ENCODE results near the gene CPD. TPM values are rescaled to one million over a fixed set of nuclear protein-coding genes. Genes with fewer than 3 reads are reported as not detected.

CPD gene
- total and polyA plus RNA-seq, 2 of the 13 experiments (the other 11 are each of a cell fraction or from before 2014, with no cell fraction given) = 46.1 to 72.3 TPM

DNA sequence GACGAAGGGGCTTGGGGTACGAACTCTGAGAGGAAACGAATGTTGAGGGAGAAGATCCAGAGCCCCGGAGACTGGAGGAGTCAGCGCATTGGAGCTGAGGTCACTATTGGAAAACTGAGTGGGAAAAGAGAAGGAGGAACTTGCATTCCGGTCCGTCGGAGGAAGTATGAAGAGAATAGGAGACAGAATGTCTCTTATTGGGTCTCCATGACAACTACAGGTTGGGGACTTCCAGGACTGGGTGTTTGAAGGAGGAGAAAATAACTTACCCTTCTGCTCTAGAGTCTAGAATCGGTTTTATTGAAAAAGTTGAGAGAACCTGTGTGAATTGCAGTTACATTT lies 99.0 kb downstream of the CPD start:
- CTCF ChIA-PET (ENCODE audit: low intra/inter-chr PET ratio, low total read pairs) = interaction anchor here (1.6 to 2.2 kb wide), 2 partner anchors 138 to 237 kb away, joined by 4 to 6 read pairs; no protein-coding TSS in a partner anchor
- no TSS peak for BruUV-seq (replicated peaks)
- H3K27ac ChIP-seq (ENCODE audit: extremely low read length, insufficient read depth, low read length) = peak overlapping the region; percentile 87
- peak; percentile 28; the same call in 2 of the 3 replicates for ATAC-seq
- H4K20me1 ChIP-seq (ENCODE audit: insufficient read depth, low read length) = no peaks in the 10 kb centered on the region
- peak overlapping the region; percentile 17 for H2AFZ ChIP-seq (ENCODE audit: low read length)
- intact Hi-C loops (cut with micrococcal nuclease; ENCODE audit: unreplicated experiment) (loop anchor here (2.0 kb wide), 1 partner anchor 137 kb away; no protein-coding TSS in a partner anchor), in situ Hi-C loops (cut with HindIII; ENCODE audit: extremely low pct_ligation_motif_present, low pct_unique_long_range_greater_than_20kb) (no loop called here)
- H3K36me3 ChIP-seq (replicated peaks in 1 of 2; ENCODE audit: control insufficient read depth in 1 of 2, insufficient read depth in 2 of 2, low read length in 2 of 2) = peaks cover 0 to 23% of the 10 kb centered on the region in 2 experiments; a peak in 3 of 5 replicates
- H3K9ac ChIP-seq (ENCODE audit: insufficient read depth, low read depth, low read length) = peak overlapping the region; percentile 98
- WGBS (ENCODE audit: low lambda C conversion rate) = 1% methylated on average over 9 of the region's 9 CpGs
- H3K4me2 ChIP-seq (ENCODE audit: low read depth, low read length) = peak overlapping the region; percentile 75
- POLR2A ChIA-PET = interaction anchor here (1.4 to 1.9 kb wide), 2 partner anchors 11 to 123 kb away, joined by 10 to 17 read pairs; no protein-coding TSS in a partner anchor
- TF ChIP-seq ZNF550 (CRISPR knock-in tag; IDR thresholded peaks at IDR 0.05; ENCODE audit: borderline replicate concordance) (no peak), ZNF20 (CRISPR knock-in tag; IDR thresholded peaks at IDR 0.05) (0 out of 2 replicates have a peak, but pooled peaks have one; percentile 45), SNAI1 (CRISPR knock-in tag; IDR thresholded peaks at IDR 0.05; ENCODE audit: borderline replicate concordance) (0 out of 2 replicates have a peak, but pooled peaks have one; percentile 69), NR2F2 (IDR thresholded peaks at IDR 0.05; ENCODE audit: borderline replicate concordance, low read depth) (no peak), RFX1 (IDR thresholded peaks at IDR 0.05) (0 out of 2 replicates have a peak, but pooled peaks have one; percentile 16)
- TF ChIP-seq, protein P1, sequence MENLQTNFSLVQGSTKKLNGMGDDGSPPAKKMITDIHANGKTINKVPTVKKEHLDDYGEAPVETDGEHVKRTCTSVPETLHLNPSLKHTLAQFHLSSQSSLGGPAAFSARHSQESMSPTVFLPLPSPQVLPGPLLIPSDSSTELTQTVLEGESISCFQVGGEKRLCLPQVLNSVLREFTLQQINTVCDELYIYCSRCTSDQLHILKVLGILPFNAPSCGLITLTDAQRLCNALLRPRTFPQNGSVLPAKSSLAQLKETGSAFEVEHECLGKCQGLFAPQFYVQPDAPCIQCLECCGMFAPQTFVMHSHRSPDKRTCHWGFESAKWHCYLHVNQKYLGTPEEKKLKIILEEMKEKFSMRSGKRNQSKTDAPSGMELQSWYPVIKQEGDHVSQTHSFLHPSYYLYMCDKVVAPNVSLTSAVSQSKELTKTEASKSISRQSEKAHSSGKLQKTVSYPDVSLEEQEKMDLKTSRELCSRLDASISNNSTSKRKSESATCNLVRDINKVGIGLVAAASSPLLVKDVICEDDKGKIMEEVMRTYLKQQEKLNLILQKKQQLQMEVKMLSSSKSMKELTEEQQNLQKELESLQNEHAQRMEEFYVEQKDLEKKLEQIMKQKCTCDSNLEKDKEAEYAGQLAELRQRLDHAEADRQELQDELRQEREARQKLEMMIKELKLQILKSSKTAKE (CRISPR knock-in tag; IDR thresholded peaks at IDR 0.05; ENCODE audit: borderline replicate concordance) = no peak
- peak overlapping the region; percentile 82 to 95 (median 85) for H3K4me3 ChIP-seq (replicated peaks in 1 of 3; ENCODE audit: insufficient read depth in 1 of 3, low read depth in 2 of 3, low read length in 3 of 3)
- H3K79me2 ChIP-seq (ENCODE audit: insufficient read depth, low read length) = peaks cover 26% of the 10 kb centered on the region
- peaks cover 23% of the 10 kb centered on the region for H3K4me1 ChIP-seq (ENCODE audit: insufficient read depth, low read length)
- peak; percentile 9 for DNase-seq (ENCODE audit: low spot score)
- H3K27me3 ChIP-seq (ENCODE audit: control insufficient read depth in 1 of 2, insufficient read depth in 2 of 2, low read length in 2 of 2) = no peaks in the 10 kb centered on the region; a peak in 1 of 5 replicates
- H3K9me3 ChIP-seq (ENCODE audit: low read length) = no peaks in the 10 kb centered on the region
- FAIRE-seq = no peak

DNA sequence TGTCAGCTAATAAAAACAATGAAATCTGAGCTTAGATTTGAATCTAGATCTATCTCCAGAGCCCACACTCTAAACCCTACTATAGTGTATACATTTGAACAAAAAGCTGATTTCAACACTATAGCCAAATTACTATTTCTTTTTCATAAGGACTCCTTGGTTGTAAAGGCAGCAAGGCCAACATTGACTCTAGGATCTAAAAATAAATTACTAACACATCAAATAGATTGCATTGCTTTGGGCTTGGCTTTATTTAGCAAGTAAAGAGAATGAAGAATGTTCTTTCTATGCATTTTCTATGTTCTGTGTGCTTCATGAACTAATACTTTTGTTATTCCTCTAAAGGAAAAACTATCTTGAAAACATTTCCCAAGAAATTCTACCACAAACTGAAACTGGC lies 103.8 kb downstream of the CPD start:
- H3K4me2 ChIP-seq (ENCODE audit: low read depth, low read length) = no peak overlapping the region
- no peak for ATAC-seq
- BruUV-seq (replicated peaks) = no TSS peak
- H3K9ac ChIP-seq (ENCODE audit: insufficient read depth, low read depth, low read length) = no peak overlapping the region
- FAIRE-seq = no peak
- H3K27ac ChIP-seq (ENCODE audit: extremely low read length, insufficient read depth, low read length) = no peak overlapping the region
- no peaks in the 10 kb centered on the region for H3K9me3 ChIP-seq (ENCODE audit: low read length)
- intact Hi-C loops (cut with micrococcal nuclease; ENCODE audit: unreplicated experiment) = no loop called here
- ChIA-PET CTCF (ENCODE audit: low intra/inter-chr PET ratio, low total read pairs) (no interaction called here), POLR2A (no interaction called here)
- no peak overlapping the region for H2AFZ ChIP-seq (ENCODE audit: low read length)
- no peak overlapping the region for H3K4me3 ChIP-seq (replicated peaks in 1 of 3; ENCODE audit: insufficient read depth in 1 of 3, low read depth in 2 of 3, low read length in 3 of 3)
- no peaks in the 10 kb centered on the region; the same call in 1 of the 2 replicates for H4K20me1 ChIP-seq (ENCODE audit: insufficient read depth, low read length)
- H3K79me2 ChIP-seq (ENCODE audit: insufficient read depth, low read length) = peaks cover 22% of the 10 kb centered on the region
- in situ Hi-C loops (cut with HindIII; ENCODE audit: extremely low pct_ligation_motif_present, low pct_unique_long_range_greater_than_20kb) = no loop called here
- peaks cover 12% of the 10 kb centered on the region for H3K4me1 ChIP-seq (ENCODE audit: insufficient read depth, low read length)
- TF ChIP-seq ZNF788 (CRISPR knock-in tag; IDR thresholded peaks at IDR 0.05; ENCODE audit: borderline replicate concordance) = no peak
- TF ChIP-seq, protein P2, sequence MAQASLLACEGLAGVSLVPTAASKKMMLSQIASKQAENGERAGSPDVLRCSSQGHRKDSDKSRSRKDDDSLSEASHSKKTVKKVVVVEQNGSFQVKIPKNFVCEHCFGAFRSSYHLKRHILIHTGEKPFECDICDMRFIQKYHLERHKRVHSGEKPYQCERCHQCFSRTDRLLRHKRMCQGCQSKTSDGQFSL (CRISPR knock-in tag; IDR thresholded peaks at IDR 0.05) = no peak
- TF ChIP-seq ZFYVE20 (CRISPR knock-in tag; IDR thresholded peaks at IDR 0.05; ENCODE audit: borderline replicate concordance, low read depth) = no peak
- H3K36me3 ChIP-seq (replicated peaks in 1 of 2; ENCODE audit: control insufficient read depth in 1 of 2, insufficient read depth in 2 of 2, low read length in 2 of 2) = peaks cover 5 to 65% of the 10 kb centered on the region in 2 experiments
- DNase-seq (ENCODE audit: low spot score) = no peak
- no peaks in the 10 kb centered on the region; a peak in 1 of 5 replicates for H3K27me3 ChIP-seq (ENCODE audit: control insufficient read depth in 1 of 2, insufficient read depth in 2 of 2, low read length in 2 of 2)
